ENCODE results near the gene ACAP1. TPM values are rescaled to one million over a fixed set of nuclear protein-coding genes. Genes with fewer than 3 reads are reported as not detected.

ACAP1 gene
- total RNA-seq, 8 experiments from 2014 or later = 4.9 to 36.4 (median 11.4) TPM

DNA sequence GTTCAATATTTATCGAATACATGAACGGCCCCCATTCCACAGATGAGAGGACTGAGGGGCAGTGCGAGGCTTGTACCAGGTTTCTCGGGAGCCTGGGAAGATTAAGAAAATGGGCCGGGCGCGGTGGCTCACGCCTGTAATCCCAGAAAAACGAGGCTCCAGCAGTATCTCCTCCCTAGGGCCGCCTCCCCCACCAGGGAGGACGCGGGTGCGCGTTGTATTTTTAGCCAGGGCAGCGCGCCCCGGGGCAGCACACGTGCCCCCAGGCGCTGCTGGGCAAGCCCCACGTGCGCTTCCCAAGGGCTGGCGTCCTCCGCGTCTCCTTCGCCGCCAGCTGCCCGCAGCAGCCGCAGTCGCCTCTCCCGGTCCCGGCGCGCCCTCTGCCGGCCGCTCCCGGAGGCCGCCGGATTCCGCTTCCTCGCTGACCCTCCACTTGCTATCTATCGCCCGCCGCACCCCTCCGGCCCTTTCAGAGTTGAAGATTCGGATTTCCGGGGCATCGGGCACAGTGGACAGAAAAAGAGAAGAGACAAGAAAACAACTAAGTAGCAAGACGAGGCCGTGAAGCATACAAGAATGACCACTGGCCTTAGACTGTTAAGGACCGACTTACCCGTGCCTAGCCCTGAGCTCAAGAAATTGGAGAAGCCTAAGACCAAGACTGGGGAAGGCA is 40.0 kb upstream of the ACAP1 start:
- WGBS, 10 experiments = 0 to 10% (median 2%) methylated on average over 1 to 17 of the region's 51 CpGs; no CpG with 5 or more reads in 1 of the 10 experiments
- Histone ChIP-seq H3K4me3 (peak overlapping the region in 3 of 5 donors; percentile 7 to 15 (median 13)), H3K4me1 (replicated peaks in 1 of 2) (peaks cover 5 to 8% of the 10 kb centered on the region in 2 donors), H3K27ac (no peak overlapping the region)
- in situ Hi-C loops (cut with MboI; ENCODE audit: low pct_unique_long_range_greater_than_20kb in 2 of 9, low sequenced_read_pairs in 9 of 9, unreplicated experiment in 9 of 9) = loop anchor here in 1 of 9 experiments (25.0 kb wide), 1 partner anchor 259 kb away; the partner anchor contains the start of genes SLC16A11 and SLC16A13
- peak; percentile 44 to 90 (median 56) for ATAC-seq (replicated peaks in 6 of 8)

DNA sequence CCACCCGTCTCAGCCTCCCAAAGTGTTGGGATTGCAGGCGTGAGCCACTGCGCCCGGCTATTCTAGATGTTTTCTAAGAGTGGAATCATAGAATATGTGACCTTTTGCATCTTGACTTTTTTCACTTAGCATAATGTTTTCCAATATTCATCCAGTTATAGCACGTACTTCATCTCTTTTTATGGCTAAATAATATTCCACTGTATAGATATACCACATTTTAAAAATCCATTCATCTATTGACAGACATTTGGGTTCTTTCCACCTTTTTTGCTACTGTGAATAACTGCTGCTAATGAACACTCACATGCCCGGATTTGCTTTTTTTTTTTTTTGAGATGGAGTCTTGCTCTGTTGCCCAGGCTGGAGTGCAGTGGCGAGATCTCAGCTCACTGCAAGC is 32.1 kb upstream of the ACAP1 start:
- Histone ChIP-seq H3K4me1 (replicated peaks in 1 of 2) (peaks cover 6 to 7% of the 10 kb centered on the region in 2 donors), H3K4me3 (no peak overlapping the region), H3K27ac (no peak overlapping the region)
- 53 to 100% (median 73%) methylated on average over 1 to 6 of the region's 7 CpGs; no CpG with 5 or more reads in 2 of the 10 experiments for WGBS, 10 experiments
- no peak for ATAC-seq (replicated peaks in 6 of 8)
- in situ Hi-C loops (cut with MboI; ENCODE audit: low pct_unique_long_range_greater_than_20kb in 2 of 9, low sequenced_read_pairs in 9 of 9, unreplicated experiment in 9 of 9) = no loop called here

DNA sequence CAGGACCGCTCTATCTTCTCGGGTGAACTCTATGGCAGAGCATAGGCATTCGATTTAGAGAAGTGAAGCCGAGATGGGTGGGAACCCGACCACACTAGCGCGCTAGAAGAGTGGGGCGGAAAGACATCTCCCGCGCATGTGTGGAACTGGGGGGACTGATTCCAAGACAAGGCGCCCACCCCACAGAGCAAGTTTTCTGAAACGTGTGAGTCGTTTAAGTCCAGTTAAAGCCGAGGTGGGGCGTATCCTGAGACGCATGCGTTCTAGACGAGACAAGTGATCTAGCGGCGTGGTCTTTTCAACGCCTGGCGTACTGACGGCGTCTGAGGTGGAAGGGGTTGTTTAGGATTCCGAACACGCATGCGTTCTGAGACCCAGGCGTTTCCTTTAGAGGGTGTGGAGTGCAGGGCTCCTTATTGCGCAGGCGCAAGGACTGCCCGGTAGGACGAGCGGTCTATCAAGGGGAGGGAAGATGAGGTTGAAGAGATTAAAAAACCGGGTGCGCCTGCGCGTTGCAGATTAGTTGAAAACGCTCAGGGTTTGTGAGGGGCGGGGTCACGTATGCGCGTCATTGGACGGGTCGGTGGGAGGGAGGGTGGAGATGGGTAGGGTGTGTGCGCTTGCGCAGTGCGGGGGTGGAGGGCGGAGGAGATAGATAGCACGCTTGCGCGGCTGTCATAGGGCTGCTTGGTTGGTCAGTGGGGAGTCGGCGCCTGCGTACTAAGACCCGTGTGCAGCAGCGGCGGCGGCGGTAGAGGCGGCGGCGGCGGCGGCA is 29.2 kb upstream of the ACAP1 start, which contains the start of gene EIF5A:
Gene EIF5A (plus strand): TSS at position 718 of the 775 bp plus-strand sequence. CDS start 2,008 bp downstream, outside the sequence.
- in situ Hi-C loops (cut with MboI; ENCODE audit: low pct_unique_long_range_greater_than_20kb in 2 of 9, low sequenced_read_pairs in 9 of 9, unreplicated experiment in 9 of 9) = no loop called here
- peak within 1 kb of the TSS; percentile 96 to 97 for H3K27ac ChIP-seq
- peak; percentile 66 to 88 (median 84) for ATAC-seq (replicated peaks in 6 of 8)
- WGBS, 10 experiments = 0 to 2% (median 0%) methylated on average over 2 to 21 of the region's 64 CpGs; no CpG with 5 or more reads in 2 of the 10 experiments
- peak within 1 kb of the TSS; percentile 75 to 90 (median 83) for H3K4me3 ChIP-seq
- peaks cover 9 to 12% of the 10 kb centered on the region in 2 donors for H3K4me1 ChIP-seq (replicated peaks in 1 of 2)

DNA sequence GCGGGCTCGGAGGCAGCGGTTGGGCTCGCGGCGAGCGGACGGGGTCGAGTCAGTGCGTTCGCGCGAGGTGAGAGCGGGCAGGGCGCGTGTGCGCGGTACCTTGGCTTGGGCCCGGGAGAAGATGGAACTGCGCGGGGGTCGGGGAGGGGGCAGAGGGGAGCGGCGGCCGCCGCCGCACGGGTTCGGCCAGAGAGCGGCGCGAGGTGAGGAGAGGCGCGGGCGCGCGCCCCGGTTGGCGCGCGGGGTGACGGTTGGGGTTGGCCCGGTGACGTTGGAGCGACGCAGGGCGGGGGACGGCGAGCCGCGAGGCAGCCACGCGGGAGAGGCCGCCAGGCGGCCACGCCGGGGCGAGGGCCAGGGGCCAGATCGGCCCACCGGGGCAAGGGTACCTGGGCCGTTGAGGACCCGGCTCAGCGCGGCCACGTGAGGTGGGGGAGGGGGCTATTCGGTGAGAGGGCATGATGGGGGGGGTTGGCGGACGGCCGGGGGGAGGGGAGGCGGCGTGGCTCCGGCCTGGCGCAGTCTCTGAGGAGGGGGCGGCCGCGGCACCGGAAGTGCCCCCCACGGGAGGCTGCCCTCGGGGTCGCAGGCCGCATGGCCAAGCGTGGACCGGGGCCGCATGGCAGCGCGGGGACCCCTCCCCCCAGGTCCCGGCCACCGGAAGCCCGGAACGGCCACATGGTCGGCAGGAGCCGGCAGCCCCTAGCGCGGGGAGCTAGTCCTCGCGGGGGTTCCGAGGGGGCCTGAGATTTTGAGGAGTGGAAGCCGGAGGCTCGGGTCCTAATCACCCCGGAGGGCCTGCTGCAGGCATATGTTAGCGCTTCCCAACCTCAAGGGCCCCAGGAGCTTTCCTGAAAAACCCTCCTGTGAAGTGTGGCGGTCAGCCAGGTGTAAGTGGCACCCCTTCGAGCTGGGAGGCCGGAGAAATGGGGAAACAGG is 28.4 kb upstream of the ACAP1 start:
- peaks cover 9 to 12% of the 10 kb centered on the region in 2 donors for H3K4me1 ChIP-seq (replicated peaks in 1 of 2)
- peak overlapping the region; percentile 96 to 97 for H3K27ac ChIP-seq
- peak overlapping the region; percentile 75 to 90 (median 83) for H3K4me3 ChIP-seq
- WGBS, 10 experiments = 0% methylated on average over 1 to 3 of the region's 104 CpGs; no CpG with 5 or more reads in 7 of the 10 experiments
- peak; percentile 6 to 15 (median 11) for ATAC-seq (replicated peaks in 6 of 8)
- in situ Hi-C loops (cut with MboI; ENCODE audit: low pct_unique_long_range_greater_than_20kb in 2 of 9, low sequenced_read_pairs in 9 of 9, unreplicated experiment in 9 of 9) = no loop called here

DNA sequence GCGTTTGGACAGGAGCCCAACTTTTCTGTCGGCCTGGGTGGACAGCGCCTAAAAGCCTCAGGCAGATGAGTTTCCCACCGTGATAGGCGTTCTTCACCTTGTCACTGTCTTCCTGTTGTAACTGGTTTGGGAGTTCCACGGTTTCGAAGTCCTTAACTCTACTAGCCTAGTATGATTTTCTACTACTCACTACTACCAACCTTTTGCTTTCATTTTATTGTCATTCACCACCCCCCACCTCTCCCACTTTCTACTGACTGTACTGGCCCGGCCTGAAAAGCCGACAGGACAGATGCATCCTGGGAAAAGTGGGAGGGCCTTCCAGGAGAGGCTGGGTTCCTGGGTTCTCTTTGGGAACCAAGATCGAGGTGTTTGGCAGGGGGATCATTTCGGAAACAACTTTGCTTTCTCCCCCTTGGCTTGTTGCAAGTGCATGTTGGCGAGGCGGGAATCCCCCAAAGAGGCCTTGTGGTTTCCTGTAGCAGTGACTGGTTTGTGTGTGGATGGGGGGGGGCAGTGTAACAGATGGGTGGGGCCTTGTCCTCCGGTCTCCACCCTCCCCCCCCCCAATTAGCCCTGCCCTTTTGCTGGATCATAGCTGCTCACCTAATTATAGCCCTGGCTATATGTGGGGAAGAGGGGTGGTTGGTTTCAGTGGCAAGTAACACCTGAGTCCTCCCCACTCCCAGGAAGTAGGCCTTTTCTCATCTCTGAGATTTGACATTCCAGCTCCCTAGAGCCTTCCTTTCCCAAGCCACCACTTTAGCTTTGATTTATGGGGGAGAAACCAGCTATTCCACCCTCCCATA is 27.5 kb upstream of the ACAP1 start:
- peak overlapping the region; percentile 75 to 90 (median 83) for H3K4me3 ChIP-seq
- H3K27ac ChIP-seq = peak overlapping the region; percentile 96 to 97
- in situ Hi-C loops (cut with MboI; ENCODE audit: low pct_unique_long_range_greater_than_20kb in 2 of 9, low sequenced_read_pairs in 9 of 9, unreplicated experiment in 9 of 9) = no loop called here
- H3K4me1 ChIP-seq (replicated peaks in 1 of 2) = peaks cover 11 to 14% of the 10 kb centered on the region in 2 donors
- ATAC-seq (replicated peaks in 6 of 8) = peak in 3 of 8 experiments; percentile 12 to 19 (median 12)
- WGBS, 10 experiments = 0 to 4% (median 0%) methylated on average over 1 to 4 of the region's 14 CpGs; no CpG with 5 or more reads in 3 of the 10 experiments

DNA sequence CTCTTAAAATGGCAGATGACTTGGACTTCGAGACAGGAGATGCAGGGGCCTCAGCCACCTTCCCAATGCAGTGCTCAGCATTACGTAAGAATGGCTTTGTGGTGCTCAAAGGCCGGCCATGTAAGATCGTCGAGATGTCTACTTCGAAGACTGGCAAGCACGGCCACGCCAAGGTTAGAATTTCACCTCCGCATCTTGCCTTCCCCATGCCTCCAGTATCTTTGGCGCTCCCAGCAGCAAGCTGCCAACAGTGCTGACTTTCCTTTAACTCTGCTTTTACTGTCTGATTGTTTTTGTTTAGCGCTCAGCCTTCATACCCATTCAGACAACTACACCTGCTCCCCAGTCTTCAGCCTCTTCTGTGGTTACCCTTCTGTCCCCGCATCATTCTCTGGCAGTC is 26.7 kb upstream of the ACAP1 start:
- no peak overlapping the region for H3K27ac ChIP-seq
- WGBS, 10 experiments = 80 to 100% (median 95%) methylated on average over 1 to 9 of the region's 12 CpGs; no CpG with 5 or more reads in 1 of the 10 experiments
- ATAC-seq (replicated peaks in 6 of 8) = no peak
- in situ Hi-C loops (cut with MboI; ENCODE audit: low pct_unique_long_range_greater_than_20kb in 2 of 9, low sequenced_read_pairs in 9 of 9, unreplicated experiment in 9 of 9) = no loop called here
- H3K4me1 ChIP-seq (replicated peaks in 1 of 2) = peaks cover 17 to 22% of the 10 kb centered on the region in 2 donors
- H3K4me3 ChIP-seq = peak overlapping the region in 1 of 5 donors; percentile 83

DNA sequence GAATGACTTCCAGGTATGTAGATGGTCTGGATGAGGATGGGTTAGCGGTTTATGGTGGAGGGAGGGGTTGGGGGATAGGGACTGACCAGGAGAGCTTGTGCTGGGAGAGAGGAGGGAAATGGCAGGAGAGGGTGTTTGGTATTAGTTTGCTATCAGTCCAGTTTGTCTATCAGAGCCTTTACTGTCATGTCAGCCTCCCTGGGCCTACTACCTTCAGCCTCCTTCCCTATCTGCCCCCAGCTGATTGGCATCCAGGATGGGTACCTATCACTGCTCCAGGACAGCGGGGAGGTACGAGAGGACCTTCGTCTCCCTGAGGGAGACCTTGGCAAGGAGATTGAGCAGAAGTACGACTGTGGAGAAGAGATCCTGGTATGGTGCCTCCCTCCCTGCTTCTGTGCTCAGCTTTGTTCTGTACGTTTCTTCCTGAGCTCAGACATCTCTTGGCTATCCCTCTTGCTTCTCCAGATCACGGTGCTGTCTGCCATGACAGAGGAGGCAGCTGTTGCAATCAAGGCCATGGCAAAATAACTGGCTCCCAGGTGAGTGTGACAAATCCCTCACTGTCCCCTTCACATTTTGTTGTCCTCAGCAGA is 25.1 kb upstream of the ACAP1 start:
- in situ Hi-C loops (cut with MboI; ENCODE audit: low pct_unique_long_range_greater_than_20kb in 2 of 9, low sequenced_read_pairs in 9 of 9, unreplicated experiment in 9 of 9) = no loop called here
- no peak overlapping the region for H3K4me3 ChIP-seq
- no peak overlapping the region for H3K27ac ChIP-seq
- no peak for ATAC-seq (replicated peaks in 6 of 8)
- peaks cover 22 to 24% of the 10 kb centered on the region in 2 donors for H3K4me1 ChIP-seq (replicated peaks in 1 of 2)
- WGBS, 10 experiments = 60 to 100% (median 86%) methylated on average over 1 to 5 of the region's 7 CpGs; no CpG with 5 or more reads in 4 of the 10 experiments

DNA sequence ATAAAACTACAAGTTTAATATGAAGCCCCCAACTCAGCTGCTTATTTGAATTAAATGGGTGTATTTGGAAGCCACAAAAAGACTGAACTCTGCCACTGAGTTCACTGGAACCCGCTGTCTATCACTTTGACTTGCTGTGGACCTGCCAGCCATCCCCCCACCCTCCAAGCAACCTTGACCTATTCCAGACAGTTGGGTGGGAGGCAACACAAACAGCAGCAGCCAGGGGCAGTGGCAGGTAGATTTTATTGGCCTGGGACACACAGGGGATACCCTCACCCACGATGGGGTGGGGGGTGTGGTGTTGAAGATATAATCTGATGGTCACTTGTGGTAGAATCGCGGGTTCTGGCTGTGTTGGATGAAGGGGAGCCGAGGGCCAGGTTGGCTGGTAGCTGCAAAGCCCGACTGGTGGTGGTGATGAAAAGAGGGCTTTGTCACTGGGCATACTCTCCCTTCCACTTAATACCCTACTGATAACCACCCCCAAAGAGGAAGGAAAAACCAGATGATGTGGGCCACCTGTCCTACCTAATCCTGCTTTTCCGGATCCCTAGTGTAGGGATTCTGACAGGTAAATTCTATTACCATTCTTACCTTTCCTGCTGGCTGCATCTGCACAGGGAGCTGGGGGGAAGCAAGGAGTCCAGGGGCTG is 23.8 kb upstream of the ACAP1 start:
- Histone ChIP-seq H3K4me1 (replicated peaks in 1 of 2) (peaks cover 22% of the 10 kb centered on the region in 2 donors), H3K27ac (no peak overlapping the region), H3K4me3 (no peak overlapping the region)
- no peak for ATAC-seq (replicated peaks in 6 of 8)
- in situ Hi-C loops (cut with MboI; ENCODE audit: low pct_unique_long_range_greater_than_20kb in 2 of 9, low sequenced_read_pairs in 9 of 9, unreplicated experiment in 9 of 9) = no loop called here
- WGBS, 10 experiments = 67 to 100% (median 93%) methylated on average over 1 to 3 of the region's 7 CpGs; no CpG with 5 or more reads in 3 of the 10 experiments

DNA sequence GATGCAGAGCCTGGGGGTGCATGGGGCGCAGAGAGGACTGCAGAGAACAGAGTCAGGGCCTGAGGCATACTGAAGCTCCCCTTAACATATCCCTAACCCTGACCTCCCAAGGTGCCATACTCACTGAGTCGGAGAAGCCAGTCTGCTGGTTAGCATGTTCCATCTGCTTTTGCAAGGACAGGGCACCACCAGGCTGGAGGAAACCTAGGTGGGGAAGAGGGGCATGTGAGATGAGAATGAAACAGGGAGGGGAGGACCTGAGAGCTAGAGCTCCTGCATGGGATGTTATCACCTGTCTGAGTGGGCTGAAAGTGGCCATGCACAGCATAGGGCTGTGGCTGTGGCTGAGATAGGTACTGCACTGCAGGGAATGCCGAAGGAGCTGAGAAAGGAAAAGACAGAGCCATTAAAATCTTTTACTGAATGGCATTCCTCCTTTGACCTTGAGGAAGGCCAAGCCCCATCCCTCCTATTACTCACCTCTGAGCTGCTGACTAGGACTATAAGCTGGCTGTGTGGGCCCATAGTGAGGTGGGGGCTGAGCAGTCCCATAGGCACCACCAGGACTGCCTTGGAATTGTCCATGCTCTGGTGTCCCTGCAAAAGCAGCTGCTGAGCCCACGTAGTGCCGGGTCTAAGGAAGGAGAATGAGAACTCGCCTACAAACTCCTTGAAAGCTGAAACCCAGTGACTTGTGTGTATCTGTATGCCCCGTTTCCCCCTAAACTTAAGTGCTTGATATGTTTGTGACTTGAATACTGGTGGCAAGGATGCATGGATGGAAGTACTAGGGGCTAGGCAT is 23.0 kb upstream of the ACAP1 start:
- Histone ChIP-seq H3K4me3 (peak overlapping the region in 1 of 5 donors; percentile 89), H3K27ac (no peak overlapping the region)

DNA sequence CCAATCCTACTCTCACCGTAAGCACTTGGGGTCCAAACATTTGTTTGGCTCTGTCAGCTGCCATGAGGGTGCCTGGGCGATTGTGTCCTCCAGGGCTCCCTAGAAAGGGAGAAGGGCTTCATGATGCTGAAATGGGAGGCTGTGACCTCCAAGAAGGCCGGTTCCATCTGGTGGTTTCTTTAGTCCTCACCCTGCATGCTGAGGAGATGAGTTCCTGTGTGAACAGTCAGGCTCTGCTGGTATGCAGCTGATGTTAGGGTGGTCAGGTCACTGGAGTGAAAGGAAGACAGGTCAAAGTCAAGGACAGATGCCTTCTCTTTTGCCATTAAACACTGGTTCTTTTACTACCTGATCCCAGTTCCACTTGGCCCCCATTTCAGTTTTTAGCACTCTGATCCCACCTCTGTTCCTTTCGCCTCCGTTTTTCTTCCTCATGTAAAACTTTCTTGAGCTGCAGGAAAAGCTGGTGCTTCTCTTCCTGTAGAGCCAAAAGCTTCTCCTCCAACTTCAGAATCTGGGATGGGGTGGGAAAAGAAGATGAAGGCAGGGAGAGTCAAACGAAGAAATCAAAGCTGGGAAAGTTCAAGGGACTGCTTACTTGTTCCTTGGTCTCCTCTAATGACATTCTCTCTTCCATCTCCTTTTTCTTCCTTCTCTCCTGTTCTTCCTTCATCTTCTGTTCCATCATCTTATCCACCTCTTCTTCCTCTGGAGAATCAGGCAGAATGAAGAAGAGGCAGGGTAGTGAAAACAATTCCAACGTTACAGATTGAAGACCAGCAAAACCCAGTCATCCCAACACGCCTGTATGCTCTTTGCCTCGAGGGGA is 22.2 kb upstream of the ACAP1 start:
- peak overlapping the region; percentile 71 to 97 (median 89) for H3K4me3 ChIP-seq
- peaks cover 17 to 20% of the 10 kb centered on the region in 2 donors for H3K4me1 ChIP-seq (replicated peaks in 1 of 2)
- 0 to 100% (median 41%) methylated on average over 2 to 8 of the region's 9 CpGs for WGBS, 10 experiments
- in situ Hi-C loops (cut with MboI; ENCODE audit: low pct_unique_long_range_greater_than_20kb in 2 of 9, low sequenced_read_pairs in 9 of 9, unreplicated experiment in 9 of 9) = no loop called here
- H3K27ac ChIP-seq = peak overlapping the region; percentile 91 to 96
- ATAC-seq (replicated peaks in 6 of 8) = no peak

More for the DNA sequence above, 23.0 kb upstream of the ACAP1 start:
- in situ Hi-C loops (cut with MboI; ENCODE audit: low pct_unique_long_range_greater_than_20kb in 2 of 9, low sequenced_read_pairs in 9 of 9, unreplicated experiment in 9 of 9) = no loop called here
- H3K4me1 ChIP-seq (replicated peaks in 1 of 2) = peaks cover 22% of the 10 kb centered on the region in 2 donors
- ATAC-seq (replicated peaks in 6 of 8) = peak in 2 of 8 experiments; percentile 0 to 2
- WGBS, 10 experiments = 60 to 100% (median 90%) methylated on average over 1 to 3 of the region's 7 CpGs; no CpG with 5 or more reads in 5 of the 10 experiments

Data from motor neuron (in vitro differentiated cells).